ENCODE results near the gene CFAP299.

CFAP299 gene

GRCh38 chr4:80846210-80846609, 510.7 kb downstream of the CFAP299 start:
- DNase-seq = no peak

- no peak for DNase-seq
Measured at GRCh38 chr4:80852061-80852460, 516.5 kb downstream of the CFAP299 start.

GRCh38 chr4:80873571-80873970, 538.0 kb downstream of the CFAP299 start:
- DNase-seq = no peak

GRCh38 chr4:80874979-80875378, 539.4 kb downstream of the CFAP299 start:
- no peak for DNase-seq

GRCh38 chr4:80875642-80876041, 540.1 kb downstream of the CFAP299 start:
- no peak for DNase-seq

- DNase-seq = no peak
Measured at GRCh38 chr4:80876810-80877209, 541.3 kb downstream of the CFAP299 start.

- DNase-seq = no peak
Measured at GRCh38 chr4:80878218-80878617, 542.7 kb downstream of the CFAP299 start.

GRCh38 chr4:80897537-80898303, 562.2 kb downstream of the CFAP299 start:
- no peak for DNase-seq

GRCh38 chr4:80900908-80901307, 565.4 kb downstream of the CFAP299 start:
- no peak for DNase-seq

GRCh38 chr4:80903020-80903419, 567.5 kb downstream of the CFAP299 start:
- no peak for DNase-seq

GRCh38 chr4:80909938-80910337, 574.4 kb downstream of the CFAP299 start:
- DNase-seq = no peak

GRCh38 chr4:80911458-80911857, 575.9 kb downstream of the CFAP299 start:
- no peak for DNase-seq

GRCh38 chr4:80912350-80912749, 576.8 kb downstream of the CFAP299 start:
- DNase-seq = no peak

- no peak for DNase-seq
Measured at GRCh38 chr4:80913381-80913780, 577.9 kb downstream of the CFAP299 start.

GRCh38 chr4:80916770-80917169, 581.2 kb downstream of the CFAP299 start:
- no peak for DNase-seq

GRCh38 chr4:80918004-80918403, 582.5 kb downstream of the CFAP299 start:
- no peak for DNase-seq

- DNase-seq = no peak
Measured at GRCh38 chr4:80921441-80921840, 585.9 kb downstream of the CFAP299 start.

- no peak for DNase-seq
Measured at GRCh38 chr4:80922941-80923340, 587.4 kb downstream of the CFAP299 start.

- no peak for DNase-seq
Measured at GRCh38 chr4:80925293-80925692, 589.8 kb downstream of the CFAP299 start.

GRCh38 chr4:80926446-80926845, 590.9 kb downstream of the CFAP299 start:
- no peak for DNase-seq

GRCh38 chr4:80926891-80927290, 591.4 kb downstream of the CFAP299 start:
- no peak for DNase-seq

GRCh38 chr4:80927420-80927819, 591.9 kb downstream of the CFAP299 start:
- no peak for DNase-seq

- no peak for DNase-seq
Measured at GRCh38 chr4:80931631-80932081, 596.1 kb downstream of the CFAP299 start.

- no peak for DNase-seq
Measured at GRCh38 chr4:80948141-80948540, 612.6 kb downstream of the CFAP299 start.

GRCh38 chr4:80948995-80949394, 613.5 kb downstream of the CFAP299 start:
- DNase-seq = no peak

Measured in islet precursor cell (in vitro differentiated cells).